ENCODE data around the gene VCAM1. TPM values are rescaled to one million over a fixed set of nuclear protein-coding genes. Genes with fewer than 3 reads are reported as not detected.

VCAM1 gene
- total RNA-seq, 1 donor = 382 TPM

GRCh38 chr1:100714599-100714998 lies 4.9 kb upstream of the VCAM1 start:
- Histone ChIP-seq H4K20me1 (ENCODE audit: insufficient read depth, low read length) (no peaks in the 10 kb centered on the region), H2AFZ (ENCODE audit: low read length) (no peak overlapping the region), H3K36me3 (ENCODE audit: insufficient read depth, low read length) (no peaks in the 10 kb centered on the region), H3K27me3 (ENCODE audit: insufficient read depth, low read length) (no peaks in the 10 kb centered on the region), H3K27ac (ENCODE audit: low read depth, low read length) (no peak overlapping the region), H3K4me3 (ENCODE audit: insufficient read depth, low read length) (no peak overlapping the region), H3K4me2 (ENCODE audit: insufficient read depth, low read length) (no peak overlapping the region), H3K4me1 (ENCODE audit: insufficient read depth, low read length) (peaks cover 21% of the 10 kb centered on the region), H3K9me3 (ENCODE audit: low read depth, low read length) (no peaks in the 10 kb centered on the region), H3K79me2 (ENCODE audit: insufficient read depth, low read length) (peaks cover 1% of the 10 kb centered on the region)
- DNase-seq (ENCODE audit: insufficient read length, low spot score, missing footprints) = no peak
- no peak for TF ChIP-seq CTCF (IDR thresholded peaks at IDR 0.05; ENCODE audit: extremely low read depth, low read depth, low read length)

GRCh38 chr1:100717218-100717617 lies 2.3 kb upstream of the VCAM1 start:
- DNase-seq (ENCODE audit: insufficient read length, low spot score, missing footprints) = no peak
- no peak overlapping the region for H2AFZ ChIP-seq (ENCODE audit: low read length)
- TF ChIP-seq CTCF (IDR thresholded peaks at IDR 0.05; ENCODE audit: extremely low read depth, low read depth, low read length) = no peak
- no peak overlapping the region for H3K4me3 ChIP-seq (ENCODE audit: insufficient read depth, low read length)
- H3K79me2 ChIP-seq (ENCODE audit: insufficient read depth, low read length) = peaks cover 25% of the 10 kb centered on the region
- no peaks in the 10 kb centered on the region for H4K20me1 ChIP-seq (ENCODE audit: insufficient read depth, low read length)
- no peaks in the 10 kb centered on the region for H3K9me3 ChIP-seq (ENCODE audit: low read depth, low read length)
- H3K4me1 ChIP-seq (ENCODE audit: insufficient read depth, low read length) = peaks cover 20% of the 10 kb centered on the region
- H3K4me2 ChIP-seq (ENCODE audit: insufficient read depth, low read length) = no peak overlapping the region
- H3K27ac ChIP-seq (ENCODE audit: low read depth, low read length) = no peak overlapping the region
- H3K27me3 ChIP-seq (ENCODE audit: insufficient read depth, low read length) = no peaks in the 10 kb centered on the region
- H3K36me3 ChIP-seq (ENCODE audit: insufficient read depth, low read length) = no peaks in the 10 kb centered on the region

- H4K20me1 ChIP-seq (ENCODE audit: insufficient read depth, low read length) = no peaks in the 10 kb centered on the region
- no peaks in the 10 kb centered on the region for H3K27me3 ChIP-seq (ENCODE audit: insufficient read depth, low read length)
- no peaks in the 10 kb centered on the region for H3K9me3 ChIP-seq (ENCODE audit: low read depth, low read length)
- H3K27ac ChIP-seq (ENCODE audit: low read depth, low read length) = no peak overlapping the region
- no peak overlapping the region for H3K4me2 ChIP-seq (ENCODE audit: insufficient read depth, low read length)
- peaks cover 7% of the 10 kb centered on the region for H3K36me3 ChIP-seq (ENCODE audit: insufficient read depth, low read length)
- DNase-seq (ENCODE audit: insufficient read length, low spot score, missing footprints) = no peak
- no peak overlapping the region for H2AFZ ChIP-seq (ENCODE audit: low read length)
- H3K79me2 ChIP-seq (ENCODE audit: insufficient read depth, low read length) = peaks cover 39% of the 10 kb centered on the region
- H3K4me3 ChIP-seq (ENCODE audit: insufficient read depth, low read length) = no peak overlapping the region
- TF ChIP-seq CTCF (IDR thresholded peaks at IDR 0.05; ENCODE audit: extremely low read depth, low read depth, low read length) = no peak
- peaks cover 29% of the 10 kb centered on the region for H3K4me1 ChIP-seq (ENCODE audit: insufficient read depth, low read length)
These were observed 961 bp upstream of the VCAM1 start for GRCh38 chr1:100718581-100718980.

- H4K20me1 ChIP-seq (ENCODE audit: insufficient read depth, low read length) = no peaks in the 10 kb centered on the region
- peaks cover 51% of the 10 kb centered on the region for H3K79me2 ChIP-seq (ENCODE audit: insufficient read depth, low read length)
- H3K27ac ChIP-seq (ENCODE audit: low read depth, low read length) = peak overlapping the region; percentile 78
- peak overlapping the region; percentile 24 for H2AFZ ChIP-seq (ENCODE audit: low read length)
- H3K27me3 ChIP-seq (ENCODE audit: insufficient read depth, low read length) = no peaks in the 10 kb centered on the region
- H3K4me2 ChIP-seq (ENCODE audit: insufficient read depth, low read length) = peak overlapping the region; percentile 90
- peaks cover 33% of the 10 kb centered on the region for H3K4me1 ChIP-seq (ENCODE audit: insufficient read depth, low read length)
- H3K9me3 ChIP-seq (ENCODE audit: low read depth, low read length) = no peaks in the 10 kb centered on the region
- no peak for TF ChIP-seq CTCF (IDR thresholded peaks at IDR 0.05; ENCODE audit: extremely low read depth, low read depth, low read length)
- H3K4me3 ChIP-seq (ENCODE audit: insufficient read depth, low read length) = peak overlapping the region; percentile 78
- DNase-seq (ENCODE audit: insufficient read length, low spot score, missing footprints) = no peak
- H3K36me3 ChIP-seq (ENCODE audit: insufficient read depth, low read length) = peaks cover 23% of the 10 kb centered on the region
These were observed 559 bp downstream of the VCAM1 start for GRCh38 chr1:100720101-100720500.
